ENCODE measurements around the gene AKR1C8.

- TF ChIP-seq POLR2AphosphoS5 (IDR thresholded peaks at IDR 0.05), result no peak
- TF ChIP-seq CTCF (IDR thresholded peaks at IDR 0.05), result no peak
- no peak for TF ChIP-seq POLR2A (IDR thresholded peaks at IDR 0.05)
These were observed 14.4 kb upstream of the AKR1C8 start for GRCh38 chr10:5199398-5199797.
